ENCODE results near the gene BBS9.

Gene BBS9

DNA sequence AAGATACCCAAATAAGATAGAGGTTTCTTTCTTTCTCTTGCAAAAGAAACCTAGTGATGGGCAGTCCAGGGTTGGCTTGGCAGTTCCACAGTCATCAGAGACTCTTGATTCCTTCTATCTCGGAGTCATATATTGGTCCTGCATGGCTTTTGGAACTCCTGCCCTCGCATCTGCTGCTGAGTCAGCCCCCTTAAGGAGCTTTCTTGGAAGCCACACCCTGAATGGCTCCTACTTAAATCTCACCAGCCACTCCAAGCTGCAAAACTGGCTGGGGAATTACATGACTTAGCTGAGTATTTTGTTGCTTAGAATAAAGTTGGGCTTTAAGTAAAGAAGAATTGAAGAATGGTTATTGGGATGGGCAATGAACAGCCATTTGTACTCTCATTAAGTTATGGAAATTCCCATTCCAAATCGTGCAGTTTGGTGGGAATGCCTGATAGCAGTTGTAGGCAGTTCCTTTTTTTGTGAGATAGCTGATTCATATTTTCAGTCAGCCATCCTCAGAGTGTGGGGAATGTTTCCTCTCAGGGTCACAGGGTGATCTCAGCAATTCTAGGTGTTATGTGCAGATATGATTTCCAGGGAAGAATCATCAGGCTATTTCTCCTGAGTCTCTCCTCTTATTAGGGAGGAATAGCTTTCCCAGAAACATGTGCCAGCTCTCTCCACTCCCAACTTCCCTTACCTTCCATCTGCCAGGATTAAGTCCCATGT lies 209.9 kb downstream of the BBS9 start:
- no peak for DNase-seq (ENCODE audit: low read depth)
- no peak for TF ChIP-seq CTCF (IDR thresholded peaks at IDR 0.05; ENCODE audit: control insufficient read depth, insufficient read depth, low read depth, low read length, missing control alignments)

DNA sequence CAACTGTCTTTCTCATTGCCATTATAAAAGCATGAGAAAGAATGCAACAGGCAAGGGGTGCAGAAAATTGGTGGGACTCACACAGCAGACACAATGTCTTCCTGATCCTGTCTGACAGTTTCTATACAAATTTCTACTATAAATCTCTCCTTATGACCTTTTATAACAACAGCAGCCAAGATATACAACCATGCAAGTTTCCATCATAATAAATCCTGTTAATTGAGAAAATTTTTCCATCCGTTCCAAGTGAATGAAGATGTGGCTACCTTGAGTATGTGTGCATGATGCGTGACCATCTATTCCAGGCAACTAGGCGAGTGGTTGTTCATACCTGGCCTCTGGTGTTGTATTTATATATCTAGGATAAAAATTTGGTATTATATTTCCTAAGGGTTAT lies 216.7 kb downstream of the BBS9 start:
- no peak for DNase-seq (ENCODE audit: low read depth)
- no peak for TF ChIP-seq CTCF (IDR thresholded peaks at IDR 0.05; ENCODE audit: control insufficient read depth, insufficient read depth, low read depth, low read length, missing control alignments)
- no peak overlapping the region for H3K4me3 ChIP-seq (ENCODE audit: control insufficient read depth, low read depth, low read length)

More for the DNA sequence above, 209.9 kb downstream of the BBS9 start:
- no peak overlapping the region for H3K4me3 ChIP-seq (ENCODE audit: control insufficient read depth, low read depth, low read length)

- TF ChIP-seq CTCF (IDR thresholded peaks at IDR 0.05; ENCODE audit: control insufficient read depth, insufficient read depth, low read depth, low read length, missing control alignments): no peak
- no peak for DNase-seq (ENCODE audit: low read depth)
- no peak overlapping the region for H3K4me3 ChIP-seq (ENCODE audit: control insufficient read depth, low read depth, low read length)
Observed at GRCh38 chr7:33350577-33350976, 221.2 kb downstream of the BBS9 start.

DNA sequence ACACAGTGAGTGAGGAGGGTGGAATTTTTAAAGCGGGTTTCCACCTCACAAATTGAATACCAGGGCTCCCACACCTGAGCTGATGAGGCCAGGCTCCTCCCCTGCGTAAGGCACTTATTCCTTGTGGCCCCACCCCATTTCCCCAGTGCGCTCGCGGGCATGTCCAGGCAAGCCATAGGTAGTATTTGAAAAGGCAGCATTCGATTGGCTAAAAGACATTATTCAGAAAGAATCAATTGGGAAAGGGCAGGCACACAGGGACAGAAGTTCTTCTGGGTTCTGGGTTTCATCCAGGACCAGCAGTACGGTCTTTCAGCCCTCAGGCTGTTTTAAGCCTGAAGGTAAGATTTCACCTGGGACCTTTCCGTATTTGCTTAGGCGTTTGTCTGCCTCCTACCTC lies 222.3 kb downstream of the BBS9 start:
- no peak for DNase-seq (ENCODE audit: low read depth)
- no peak for TF ChIP-seq CTCF (IDR thresholded peaks at IDR 0.05; ENCODE audit: control insufficient read depth, insufficient read depth, low read depth, low read length, missing control alignments)
- no peak overlapping the region for H3K4me3 ChIP-seq (ENCODE audit: control insufficient read depth, low read depth, low read length)

DNA sequence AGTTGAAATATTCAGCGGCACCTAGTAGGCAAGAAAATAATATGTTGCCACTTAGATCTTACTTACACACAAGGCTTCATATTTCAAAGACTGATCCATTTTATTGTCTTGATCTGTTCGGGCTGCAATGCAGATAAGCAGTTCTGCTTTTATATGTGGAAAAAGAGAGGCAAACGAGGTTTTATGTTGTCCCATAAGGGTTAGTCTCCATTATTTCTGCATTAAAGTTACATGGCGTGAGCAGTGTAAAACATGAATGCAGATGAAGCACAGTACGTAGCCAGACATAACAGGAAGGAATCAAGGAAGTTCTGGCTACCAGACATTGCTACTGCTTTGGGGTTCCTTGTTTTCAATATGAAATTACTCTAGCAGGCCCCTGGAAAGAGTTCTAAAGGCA lies 224.8 kb downstream of the BBS9 start:
- H3K4me3 ChIP-seq (ENCODE audit: control insufficient read depth, low read depth, low read length): no peak overlapping the region
- no peak for DNase-seq (ENCODE audit: low read depth)
- TF ChIP-seq CTCF (IDR thresholded peaks at IDR 0.05; ENCODE audit: control insufficient read depth, insufficient read depth, low read depth, low read length, missing control alignments): no peak

GRCh38 chr7:33355386-33355785 lies 226.0 kb downstream of the BBS9 start:
- H3K4me3 ChIP-seq (ENCODE audit: control insufficient read depth, low read depth, low read length): no peak overlapping the region
- DNase-seq (ENCODE audit: low read depth): no peak
- no peak for TF ChIP-seq CTCF (IDR thresholded peaks at IDR 0.05; ENCODE audit: control insufficient read depth, insufficient read depth, low read depth, low read length, missing control alignments)
